Uterus (tissue), 2 donors: Measurements from ENCODE around the gene GPR149.

Experiments
- POLR2A ChIP-seq, 2 donors: fragments of 450-650 bp; IDR thresholded peaks; one replicate each; pipeline ENCODE4 v1.6.1; 2016; ENCODE audit warnings: antibody characterized with exemption in 2 of 2, mild to moderate bottlenecking in 1 of 2, moderate library complexity in 1 of 2
- TF ChIP-seq, protein P1 (sequence below), 4 experiments: fragments of 200-600 bp in 2 of 4; fragments of 450-650 bp in 2 of 4; sonication (generic) in 2 of 4; IDR thresholded peaks; one replicate each; pipeline ENCODE4 v1.5.1; 2016 to 2019; ENCODE audit warnings: antibody characterized with exemption in 4 of 4, mild to moderate bottlenecking in 2 of 4, moderate library complexity in 1 of 4

DNA sequence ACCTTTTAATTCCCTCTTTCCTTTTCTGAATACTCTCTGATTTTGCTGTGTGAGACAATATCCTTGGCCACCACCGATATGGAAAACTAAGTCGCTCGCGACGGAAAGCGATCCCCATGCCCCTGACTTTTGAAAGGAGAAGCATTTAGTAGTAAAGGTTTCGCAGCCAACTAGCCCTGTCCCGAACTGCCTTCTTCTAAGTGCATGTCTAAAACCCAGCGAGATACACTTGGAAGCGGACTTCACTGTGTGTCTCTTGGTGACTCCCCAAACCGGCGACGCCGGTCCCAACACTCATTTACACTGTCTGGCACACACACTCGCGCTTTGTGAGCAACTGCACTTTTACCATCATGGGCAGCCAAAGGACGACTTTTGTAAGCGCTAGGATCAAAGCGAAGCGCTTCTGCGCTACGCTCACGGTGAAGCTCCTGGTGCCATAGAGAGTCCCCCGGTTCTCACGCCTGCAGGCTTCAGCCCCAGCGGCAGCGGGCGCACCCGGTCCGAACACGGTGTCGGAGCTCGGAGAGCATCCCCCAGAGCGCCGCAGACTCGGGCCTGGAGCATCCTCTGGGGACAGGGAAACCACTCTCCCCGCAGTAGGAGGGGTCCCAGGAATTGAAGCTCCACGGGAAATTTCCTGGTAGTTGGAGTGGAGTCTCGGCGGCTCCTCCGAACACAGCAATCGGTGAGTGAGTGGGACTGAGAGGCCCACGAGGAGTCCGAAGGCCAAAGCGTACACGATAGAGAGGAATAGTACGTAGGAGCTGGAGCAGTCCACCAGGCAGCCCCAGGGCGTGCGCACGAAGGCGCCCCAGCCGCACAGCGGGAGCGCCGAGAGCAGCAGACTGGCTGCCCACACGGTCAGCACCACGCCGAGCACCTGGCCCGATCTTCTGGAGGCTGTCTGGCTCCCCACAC, 1.4 kb downstream of the GPR149 start:
- TF ChIP-seq, protein P1, sequence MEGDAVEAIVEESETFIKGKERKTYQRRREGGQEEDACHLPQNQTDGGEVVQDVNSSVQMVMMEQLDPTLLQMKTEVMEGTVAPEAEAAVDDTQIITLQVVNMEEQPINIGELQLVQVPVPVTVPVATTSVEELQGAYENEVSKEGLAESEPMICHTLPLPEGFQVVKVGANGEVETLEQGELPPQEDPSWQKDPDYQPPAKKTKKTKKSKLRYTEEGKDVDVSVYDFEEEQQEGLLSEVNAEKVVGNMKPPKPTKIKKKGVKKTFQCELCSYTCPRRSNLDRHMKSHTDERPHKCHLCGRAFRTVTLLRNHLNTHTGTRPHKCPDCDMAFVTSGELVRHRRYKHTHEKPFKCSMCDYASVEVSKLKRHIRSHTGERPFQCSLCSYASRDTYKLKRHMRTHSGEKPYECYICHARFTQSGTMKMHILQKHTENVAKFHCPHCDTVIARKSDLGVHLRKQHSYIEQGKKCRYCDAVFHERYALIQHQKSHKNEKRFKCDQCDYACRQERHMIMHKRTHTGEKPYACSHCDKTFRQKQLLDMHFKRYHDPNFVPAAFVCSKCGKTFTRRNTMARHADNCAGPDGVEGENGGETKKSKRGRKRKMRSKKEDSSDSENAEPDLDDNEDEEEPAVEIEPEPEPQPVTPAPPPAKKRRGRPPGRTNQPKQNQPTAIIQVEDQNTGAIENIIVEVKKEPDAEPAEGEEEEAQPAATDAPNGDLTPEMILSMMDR (IDR thresholded peaks at IDR 0.05) = no peak
- no peak for TF ChIP-seq POLR2A (IDR thresholded peaks at IDR 0.05)
